Activated CD8-positive, alpha-beta T cell treated with anti-CD3 and anti-CD28 coated beads, Interleukin-2, amount 10 ng/mL, durations not matched to agents 7 days and 5 days (primary cell): ENCODE data around the gene LAMB1. TPM values are rescaled to one million over a fixed set of nuclear protein-coding genes. Genes with fewer than 3 reads are reported as not detected.
"Not testable (repeated sequence)": the region's sequence is repeated elsewhere in the genome, so short reads cannot be mapped to it uniquely, and the experiment has no call there.

Source experiments
- ATAC-seq: fragments of 150-1000 bp; cut with Tn5 transposase; one replicate; pipeline ENCODE4 v1.10.0; 2021; ENCODE audit warnings: moderate library complexity
- CTCF ChIA-PET: fragments of 350-600 bp; sonication (Branson Sonifier 250); formaldehyde crosslinking; loops from one replicate; lab custom pipeline; 2021; ENCODE audit warnings: antibody characterized with exemption; lab: Charles Lee
- POLR2A ChIA-PET: fragments of 350-600 bp; sonication (Branson Sonifier 250); formaldehyde crosslinking; loops from one replicate; lab custom pipeline; 2021; ENCODE audit warnings: antibody characterized with exemption; lab: Charles Lee
- DNase-seq: peaks from one replicate; pipeline ENCODE4 v3.0.0-alpha.2; 2020
- H3K27ac Mint-ChIP-seq: one replicate; pipeline ENCODE4 v1.8.0; 2021; ENCODE audit warnings: mild to moderate bottlenecking, mixed read lengths
- H3K27me3 Mint-ChIP-seq: one replicate; pipeline ENCODE4 v1.8.0; 2021; ENCODE audit warnings: low read depth, mixed read lengths
- H3K36me3 Mint-ChIP-seq: one replicate; pipeline ENCODE4 v1.8.0; 2021; ENCODE audit warnings: low read depth, mixed read lengths
- H3K4me1 Mint-ChIP-seq: one replicate; pipeline ENCODE4 v1.8.0; 2021; ENCODE audit warnings: low read depth, mixed read lengths
- H3K4me3 Mint-ChIP-seq: one replicate; pipeline ENCODE4 v1.8.0; 2021; ENCODE audit warnings: mild to moderate bottlenecking, mixed read lengths
- H3K9me3 Mint-ChIP-seq: one replicate; pipeline ENCODE4 v1.8.0; 2022; ENCODE audit warnings: mixed read lengths; ENCODE audit not compliant: insufficient read depth
- total RNA-seq, 2 experiments: library from RNA; stranded (reverse); gene quantifications; one replicate each; pipeline ENCODE4 v1.2.3, GENCODE V29; 2021

Gene LAMB1
- total RNA-seq, 2 experiments from 2014 or later = not detected

DNA sequence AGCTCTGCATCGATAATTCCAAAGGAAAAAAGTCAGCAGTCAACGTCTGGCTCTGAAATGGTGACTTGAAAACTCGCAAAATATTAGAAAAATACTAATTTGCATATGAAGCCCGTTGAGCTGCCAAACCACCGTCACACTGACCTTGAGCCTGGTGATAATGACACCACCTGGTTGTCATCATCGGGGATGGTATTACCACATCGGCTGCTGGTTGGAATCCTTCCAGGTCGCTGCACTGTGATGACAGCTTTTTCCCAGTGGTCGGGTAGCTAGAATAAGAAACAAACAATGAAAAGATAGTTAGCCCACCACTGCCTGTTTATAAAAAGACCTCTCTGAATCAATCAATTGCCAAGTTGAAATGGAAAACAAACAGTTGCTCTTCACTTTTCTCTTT is 41.6 kb downstream of the LAMB1 start:
- no peak overlapping the region for H3K27ac Mint-ChIP-seq
- ChIA-PET CTCF (no interaction called here), POLR2A (no interaction called here)
- no peak for ATAC-seq
- no peaks in the 10 kb centered on the region for H3K9me3 Mint-ChIP-seq
- no peak overlapping the region for H3K4me3 Mint-ChIP-seq
- peaks cover 11% of the 10 kb centered on the region for H3K27me3 Mint-ChIP-seq
- no peaks in the 10 kb centered on the region for H3K4me1 Mint-ChIP-seq
- no peak for DNase-seq
- no peaks in the 10 kb centered on the region for H3K36me3 Mint-ChIP-seq

DNA sequence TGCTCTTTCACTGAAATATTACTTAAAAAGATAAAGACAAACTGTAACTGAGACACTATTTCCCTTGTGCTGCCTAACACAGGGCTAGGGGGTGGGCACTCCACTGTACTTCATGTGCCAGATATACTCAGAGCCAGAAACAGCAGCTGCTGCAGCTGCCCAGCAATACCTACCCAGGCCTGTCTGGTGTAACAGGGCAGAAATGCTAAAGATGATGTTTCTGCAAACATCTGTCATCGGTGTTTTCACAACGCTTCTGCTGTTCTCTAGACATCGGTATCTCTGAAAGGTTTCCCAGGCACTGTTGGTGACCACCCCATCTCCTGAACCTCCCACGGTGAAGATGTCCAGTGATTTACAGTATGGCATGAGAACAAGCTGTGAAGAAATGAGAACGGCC is 42.7 kb downstream of the LAMB1 start:
- CTCF ChIA-PET = no interaction called here

DNA sequence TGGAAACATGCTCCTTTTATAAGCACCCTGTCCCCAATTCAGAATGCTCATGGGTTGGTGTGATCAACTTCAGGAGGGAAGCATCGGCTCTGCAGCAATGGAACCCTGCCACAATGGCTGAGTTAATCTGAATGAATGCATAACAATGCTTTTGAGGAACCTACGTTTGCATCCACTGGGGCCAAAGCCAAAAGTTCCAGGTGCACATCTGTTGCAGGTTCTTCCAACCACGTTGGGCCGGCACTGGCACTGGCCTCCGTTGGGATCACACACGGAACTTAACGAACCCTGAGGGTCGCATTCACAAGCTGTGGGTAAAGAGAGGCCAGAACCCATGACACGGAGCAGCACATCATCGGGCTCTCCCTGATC is 43.4 kb downstream of the LAMB1 start:
- ATAC-seq = no peak

More for the DNA sequence above, 42.7 kb downstream of the LAMB1 start:
- POLR2A ChIA-PET = no interaction called here
- Mint-ChIP-seq H3K4me1 (no peaks in the 10 kb centered on the region), H3K27ac (no peak overlapping the region), H3K27me3 (peaks cover 11% of the 10 kb centered on the region), H3K4me3 (no peak overlapping the region), H3K9me3 (no peaks in the 10 kb centered on the region), H3K36me3 (no peaks in the 10 kb centered on the region)
- DNase-seq = no peak
- no peak for ATAC-seq

DNA sequence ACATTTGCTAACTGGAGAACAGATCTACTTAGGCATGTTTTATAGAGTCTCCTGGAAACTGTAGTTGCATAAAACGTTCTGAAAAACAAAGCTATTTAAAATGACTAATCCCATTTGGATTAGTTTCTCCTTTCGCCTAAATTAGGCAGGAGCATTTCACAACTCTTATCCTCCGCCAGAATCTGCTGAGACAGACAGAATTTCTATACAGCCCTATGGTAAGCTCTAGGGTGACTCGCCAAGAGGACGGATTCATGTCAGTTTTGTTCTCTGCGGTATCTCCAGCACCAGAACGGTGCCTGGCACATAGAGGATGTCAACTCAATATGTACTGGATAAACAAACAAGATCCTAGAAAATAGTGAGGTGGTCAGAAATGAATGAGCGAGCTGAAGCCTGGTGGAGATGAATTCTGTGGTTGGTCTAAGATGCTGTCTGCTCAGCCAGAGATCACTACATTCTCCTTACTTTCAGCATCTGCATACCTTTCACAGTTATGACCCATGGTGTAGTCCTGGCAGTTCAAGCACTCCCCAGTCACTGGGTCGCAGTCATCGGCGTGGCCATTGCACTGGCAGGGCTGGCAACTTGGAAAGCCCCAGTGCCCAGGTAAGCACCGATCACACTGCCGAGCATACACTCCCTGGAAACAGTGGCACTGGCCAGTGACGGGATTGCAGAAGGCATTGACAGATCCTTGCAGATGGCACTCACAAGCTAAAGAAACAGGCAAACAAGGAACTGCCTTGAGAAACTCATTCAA is 44.0 kb downstream of the LAMB1 start:
- peaks cover 11% of the 10 kb centered on the region for H3K27me3 Mint-ChIP-seq
- H3K4me3 Mint-ChIP-seq = no peak overlapping the region
- H3K36me3 Mint-ChIP-seq = no peaks in the 10 kb centered on the region
- no peak for DNase-seq
- CTCF ChIA-PET = no interaction called here
- no peaks in the 10 kb centered on the region for H3K4me1 Mint-ChIP-seq
- POLR2A ChIA-PET = no interaction called here
- no peak for ATAC-seq
- H3K27ac Mint-ChIP-seq = no peak overlapping the region
- no peaks in the 10 kb centered on the region for H3K9me3 Mint-ChIP-seq

More for the DNA sequence above, 43.4 kb downstream of the LAMB1 start:
- ChIA-PET CTCF (no interaction called here), POLR2A (no interaction called here)
- H3K27ac Mint-ChIP-seq = no peak overlapping the region
- no peaks in the 10 kb centered on the region for H3K36me3 Mint-ChIP-seq
- no peaks in the 10 kb centered on the region for H3K9me3 Mint-ChIP-seq
- no peak overlapping the region for H3K4me3 Mint-ChIP-seq
- peaks cover 11% of the 10 kb centered on the region for H3K27me3 Mint-ChIP-seq
- no peak for DNase-seq
- H3K4me1 Mint-ChIP-seq = no peaks in the 10 kb centered on the region

DNA sequence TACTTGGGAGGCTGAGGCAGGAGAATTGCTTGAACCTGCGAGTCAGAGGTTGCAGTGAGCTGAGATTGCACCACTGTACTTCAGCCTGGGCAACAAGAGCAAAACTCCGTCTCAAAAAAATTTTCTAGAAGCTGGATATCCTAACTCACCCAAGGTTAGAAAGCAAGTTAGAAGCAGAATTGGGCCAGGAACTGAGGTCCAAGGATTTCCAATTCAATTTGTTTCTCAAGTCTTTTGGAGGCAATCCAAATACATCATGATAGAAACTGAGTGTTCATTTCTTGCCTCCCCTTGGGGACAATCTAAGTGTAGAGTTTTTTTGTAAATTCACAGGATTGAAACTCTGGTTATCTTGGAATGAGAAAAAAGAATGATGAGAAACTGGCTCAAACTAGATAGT is 45.5 kb downstream of the LAMB1 start:
- Mint-ChIP-seq H3K27ac (no peak overlapping the region), H3K36me3 (no peaks in the 10 kb centered on the region), H3K27me3 (peaks cover 11% of the 10 kb centered on the region), H3K9me3 (no peaks in the 10 kb centered on the region), H3K4me3 (no peak overlapping the region), H3K4me1 (no peaks in the 10 kb centered on the region)
- no peak for ATAC-seq
- ChIA-PET POLR2A (no interaction called here), CTCF (no interaction called here)
- no peak for DNase-seq

DNA sequence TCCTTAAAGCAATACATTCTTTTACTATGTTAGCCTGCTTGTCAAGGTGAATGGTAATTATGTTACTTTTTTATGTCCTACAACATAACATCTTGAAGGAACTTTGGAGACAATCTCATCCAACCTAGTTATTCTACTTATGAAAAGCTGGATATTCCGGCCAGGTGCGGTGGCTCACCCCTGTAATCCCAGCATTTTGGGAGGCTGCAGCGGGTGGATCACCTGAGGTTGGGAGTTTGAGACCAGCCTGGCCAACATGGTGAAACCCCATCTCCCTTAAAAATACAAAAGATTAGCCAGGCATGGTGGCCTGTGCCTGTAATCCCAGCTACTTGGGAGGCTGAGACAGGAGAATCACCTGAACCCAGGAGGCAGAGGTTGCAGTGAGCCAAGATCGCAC is 46.0 kb downstream of the LAMB1 start:
- H3K9me3 Mint-ChIP-seq, H3K27ac Mint-ChIP-seq, H3K4me3 Mint-ChIP-seq, CTCF ChIA-PET, DNase-seq, H3K4me1 Mint-ChIP-seq, POLR2A ChIA-PET, H3K36me3 Mint-ChIP-seq, ATAC-seq: not testable (repeated sequence)
- peaks cover 11% of the 10 kb centered on the region for H3K27me3 Mint-ChIP-seq

DNA sequence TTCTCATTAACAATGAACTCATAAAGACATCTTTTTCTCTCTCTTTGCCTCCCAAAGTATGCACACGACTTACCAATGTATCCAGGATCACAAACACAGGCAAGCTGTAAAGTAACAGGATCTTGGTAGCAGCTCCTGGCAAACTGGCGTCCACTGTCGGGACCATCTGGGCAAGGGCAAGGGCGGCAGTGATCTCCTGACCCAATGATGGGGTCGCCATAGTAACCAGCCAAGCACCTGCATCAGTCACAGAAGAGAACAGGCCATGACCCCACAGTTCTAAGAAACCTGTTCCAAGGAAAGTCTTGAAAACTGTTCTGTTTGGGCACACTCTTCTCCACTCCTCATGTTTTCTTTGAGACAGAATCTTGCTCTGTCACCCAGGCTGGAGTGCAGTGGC is 47.6 kb downstream of the LAMB1 start:
- CTCF ChIA-PET = no interaction called here
- Mint-ChIP-seq H3K27me3 (peaks cover 11% of the 10 kb centered on the region), H3K9me3 (no peaks in the 10 kb centered on the region), H3K36me3 (no peaks in the 10 kb centered on the region), H3K4me3 (no peak overlapping the region), H3K27ac (no peak overlapping the region), H3K4me1 (no peaks in the 10 kb centered on the region)
- DNase-seq (no peak), ATAC-seq (no peak)
- POLR2A ChIA-PET = no interaction called here

DNA sequence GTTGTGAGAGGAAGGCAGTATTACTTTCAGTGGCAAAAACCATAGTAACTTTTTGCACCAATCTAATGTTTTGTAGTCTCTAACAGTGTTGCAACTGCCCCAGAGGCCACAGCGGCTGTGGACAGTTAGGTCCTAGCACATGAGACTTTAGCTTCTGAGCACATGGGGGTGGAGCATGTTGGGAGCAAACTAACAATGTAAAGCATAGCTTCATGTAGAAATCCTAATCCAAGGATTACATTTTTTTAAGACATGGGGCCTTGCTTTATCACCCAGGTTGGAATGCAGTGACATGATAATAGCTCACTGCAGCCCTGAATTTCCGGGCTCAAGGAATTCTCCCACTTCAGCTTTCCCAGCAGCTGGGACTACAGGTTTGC is 49.0 kb downstream of the LAMB1 start:
- H3K9me3 Mint-ChIP-seq = no peaks in the 10 kb centered on the region
- CTCF ChIA-PET = no interaction called here
- no peak overlapping the region for H3K4me3 Mint-ChIP-seq
- DNase-seq (no peak), ATAC-seq (no peak)
- no peaks in the 10 kb centered on the region for H3K4me1 Mint-ChIP-seq
- peaks cover 11% of the 10 kb centered on the region for H3K27me3 Mint-ChIP-seq
- no peaks in the 10 kb centered on the region for H3K36me3 Mint-ChIP-seq
- POLR2A ChIA-PET = no interaction called here
- no peak overlapping the region for H3K27ac Mint-ChIP-seq

DNA sequence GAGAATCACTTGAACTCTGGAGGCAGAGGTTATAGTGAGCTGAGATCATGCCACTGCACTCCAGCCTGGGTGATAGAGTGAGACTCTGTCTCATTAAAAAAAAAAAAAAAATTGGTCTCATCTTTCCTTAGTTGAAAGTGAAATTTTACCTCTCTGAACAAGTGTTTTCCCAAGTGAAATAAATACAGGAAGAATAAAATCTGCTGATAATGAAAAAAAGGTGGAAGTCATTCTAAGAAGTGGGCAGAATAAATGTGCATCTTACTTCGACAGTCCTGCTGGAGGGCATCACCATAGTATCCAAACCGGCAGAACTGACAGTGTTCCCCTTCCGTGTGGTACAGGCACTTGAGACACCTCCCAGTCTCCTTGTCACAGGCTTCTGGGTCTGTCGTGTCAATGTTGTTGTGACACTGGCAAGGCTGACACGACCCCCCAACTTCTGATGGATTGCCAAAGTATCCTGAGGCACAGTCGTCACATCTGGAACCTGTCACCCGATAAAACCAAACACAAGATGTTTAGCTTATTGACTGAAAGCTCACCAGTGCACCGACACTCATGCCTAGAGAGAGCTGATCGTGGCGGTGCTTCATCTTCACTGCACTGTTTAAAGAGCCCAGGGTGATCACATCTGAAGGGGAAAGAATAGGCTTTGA is 49.6 kb downstream of the LAMB1 start:
- Mint-ChIP-seq H3K9me3 (no peaks in the 10 kb centered on the region), H3K4me3 (no peak overlapping the region), H3K4me1 (no peaks in the 10 kb centered on the region), H3K27me3 (peaks cover 6% of the 10 kb centered on the region), H3K36me3 (no peaks in the 10 kb centered on the region), H3K27ac (no peak overlapping the region)
- POLR2A ChIA-PET = no interaction called here
- CTCF ChIA-PET = no interaction called here
- no peak for DNase-seq
- no peak for ATAC-seq

DNA sequence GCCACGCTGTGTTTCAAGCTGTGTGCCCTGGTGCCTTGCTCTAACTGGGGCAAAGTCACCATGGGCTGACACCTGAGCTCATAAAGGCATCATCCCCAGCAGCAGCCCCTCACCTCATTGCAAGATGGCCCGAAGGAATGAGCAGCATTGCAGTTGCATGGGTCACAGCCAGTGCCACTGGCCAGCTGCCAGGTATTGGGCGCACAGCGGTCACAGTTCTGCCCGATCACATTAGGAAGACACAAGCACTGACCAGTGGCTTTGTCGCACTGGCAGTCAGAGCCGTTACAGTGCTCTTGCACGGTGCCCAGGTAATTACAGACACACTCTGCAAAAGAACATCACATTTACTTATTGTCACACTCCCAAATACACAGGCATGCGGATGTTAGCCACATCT is 51.1 kb downstream of the LAMB1 start:
- H3K4me1 Mint-ChIP-seq = no peaks in the 10 kb centered on the region
- no peaks in the 10 kb centered on the region for H3K9me3 Mint-ChIP-seq
- H3K27me3 Mint-ChIP-seq = no peaks in the 10 kb centered on the region
- H3K36me3 Mint-ChIP-seq = no peaks in the 10 kb centered on the region
- ATAC-seq (no peak), DNase-seq (no peak)
- ChIA-PET CTCF (interaction anchor here (1.0 kb wide), 1 partner anchor 8 kb away, joined by 3 read pairs; no protein-coding TSS in a partner anchor), POLR2A (no interaction called here)
- H3K27ac Mint-ChIP-seq = no peak overlapping the region
- H3K4me3 Mint-ChIP-seq = no peak overlapping the region

DNA sequence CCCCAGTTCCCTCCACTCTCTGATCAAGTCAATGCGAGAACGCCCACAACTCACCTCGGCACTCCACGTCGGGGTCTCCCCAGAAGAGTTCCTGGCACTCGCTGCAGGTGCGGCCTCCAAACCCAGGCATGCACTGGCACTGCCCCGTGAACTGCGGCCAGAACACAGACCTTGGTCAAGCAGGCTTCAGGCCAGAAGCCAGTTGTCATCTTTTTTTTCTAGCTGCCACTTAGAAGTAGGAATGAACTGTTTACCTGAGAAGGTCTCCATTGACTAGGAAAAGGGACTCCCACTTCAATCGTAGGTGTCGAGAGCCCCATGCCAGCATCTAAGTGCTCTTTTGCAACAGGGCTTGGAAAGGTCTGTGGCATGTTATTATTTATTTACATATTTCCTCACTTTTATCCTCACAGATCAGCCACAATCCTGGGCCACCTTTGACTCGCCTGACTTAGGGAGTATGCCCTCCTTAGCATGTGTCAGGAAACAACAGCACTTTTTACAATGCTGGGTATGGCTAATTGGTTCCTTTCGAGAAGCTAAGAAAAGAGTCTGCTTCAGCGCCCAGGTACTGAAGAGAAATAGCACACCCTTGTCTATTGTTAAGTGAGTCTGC is 51.7 kb downstream of the LAMB1 start:
- DNase-seq = no peak
- Mint-ChIP-seq H3K27ac (no peak overlapping the region), H3K4me3 (no peak overlapping the region), H3K27me3 (no peaks in the 10 kb centered on the region), H3K36me3 (no peaks in the 10 kb centered on the region), H3K4me1 (no peaks in the 10 kb centered on the region), H3K9me3 (no peaks in the 10 kb centered on the region)
- ATAC-seq = no peak
- ChIA-PET CTCF (no interaction called here), POLR2A (no interaction called here)

DNA sequence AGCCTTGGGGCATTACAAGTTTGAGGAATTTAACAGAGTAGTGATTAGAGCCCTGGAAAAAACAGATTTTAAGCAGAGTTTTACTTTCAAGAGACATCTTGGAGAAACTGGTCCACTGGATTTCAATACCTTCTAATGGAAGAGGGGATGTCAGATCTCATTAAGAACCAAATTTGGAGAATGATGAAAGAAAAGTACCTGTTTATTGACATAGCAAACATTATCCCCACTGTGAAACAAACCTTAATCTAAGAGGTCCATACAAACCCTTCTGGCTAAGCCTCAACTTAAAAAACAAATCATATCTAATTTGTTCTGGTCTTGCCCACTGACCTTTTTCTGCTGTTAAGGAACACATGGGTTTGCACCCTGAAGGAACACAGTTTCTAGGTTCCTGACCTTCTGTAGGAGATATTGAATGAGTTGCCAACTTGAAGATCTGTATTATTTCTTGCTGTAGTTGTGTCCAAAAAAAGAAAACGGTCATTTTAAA is 53.5 kb downstream of the LAMB1 start:
- Mint-ChIP-seq H3K4me1 (no peaks in the 10 kb centered on the region), H3K27ac (no peak overlapping the region), H3K27me3 (no peaks in the 10 kb centered on the region), H3K4me3 (no peak overlapping the region), H3K9me3 (no peaks in the 10 kb centered on the region), H3K36me3 (no peaks in the 10 kb centered on the region)
- ChIA-PET POLR2A (no interaction called here), CTCF (interaction anchor here (0.7 kb wide), 1 partner anchor 378 kb away, joined by 3 read pairs; no protein-coding TSS in a partner anchor)
- ATAC-seq (no peak), DNase-seq (no peak)
